Retinal pigment epithelial cell (primary cell): ENCODE measurements around the gene ARHGAP31.

ENCODE experiments used
- DNase-seq: peaks from one replicate; pipeline ENCODE4 v3.0.0-alpha.2; 2010; ENCODE audit warnings: low read depth
- H3K4me3 ChIP-seq: 2 replicates; pipeline ENCODE4 v1.5.1; 2011; ENCODE audit warnings: mild to moderate bottlenecking, low read length, control low read depth, moderate library complexity
- TF ChIP-seq, protein P1 (sequence below): conservative IDR thresholded peaks from 2 replicates; pipeline ENCODE4 v1.5.1; 2011; ENCODE audit warnings: low read depth, low read length, control low read depth, inconsistent platforms

Gene ARHGAP31

DNA sequence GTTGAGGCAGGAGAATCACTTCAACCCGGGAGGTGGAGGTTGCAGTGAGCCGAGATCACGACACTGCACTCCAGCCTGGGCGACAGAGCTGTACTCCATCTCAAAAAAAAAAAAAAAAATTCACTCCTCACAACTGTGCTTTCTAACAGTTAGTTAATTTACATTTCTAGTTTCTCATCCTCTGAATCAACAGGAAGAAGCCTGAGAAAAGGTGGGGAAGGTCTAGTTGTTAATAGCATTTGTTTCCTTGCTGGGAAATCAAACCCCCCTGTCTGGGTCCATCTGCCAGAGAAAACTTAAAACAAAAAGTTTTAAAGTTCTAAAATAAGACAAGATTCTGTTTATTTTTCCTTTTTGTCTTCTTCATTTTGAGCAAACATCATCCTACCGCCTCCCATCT, 106.9 kb downstream of the ARHGAP31 start:
- TF ChIP-seq, protein P1, sequence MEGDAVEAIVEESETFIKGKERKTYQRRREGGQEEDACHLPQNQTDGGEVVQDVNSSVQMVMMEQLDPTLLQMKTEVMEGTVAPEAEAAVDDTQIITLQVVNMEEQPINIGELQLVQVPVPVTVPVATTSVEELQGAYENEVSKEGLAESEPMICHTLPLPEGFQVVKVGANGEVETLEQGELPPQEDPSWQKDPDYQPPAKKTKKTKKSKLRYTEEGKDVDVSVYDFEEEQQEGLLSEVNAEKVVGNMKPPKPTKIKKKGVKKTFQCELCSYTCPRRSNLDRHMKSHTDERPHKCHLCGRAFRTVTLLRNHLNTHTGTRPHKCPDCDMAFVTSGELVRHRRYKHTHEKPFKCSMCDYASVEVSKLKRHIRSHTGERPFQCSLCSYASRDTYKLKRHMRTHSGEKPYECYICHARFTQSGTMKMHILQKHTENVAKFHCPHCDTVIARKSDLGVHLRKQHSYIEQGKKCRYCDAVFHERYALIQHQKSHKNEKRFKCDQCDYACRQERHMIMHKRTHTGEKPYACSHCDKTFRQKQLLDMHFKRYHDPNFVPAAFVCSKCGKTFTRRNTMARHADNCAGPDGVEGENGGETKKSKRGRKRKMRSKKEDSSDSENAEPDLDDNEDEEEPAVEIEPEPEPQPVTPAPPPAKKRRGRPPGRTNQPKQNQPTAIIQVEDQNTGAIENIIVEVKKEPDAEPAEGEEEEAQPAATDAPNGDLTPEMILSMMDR, result no peak
- H3K4me3 ChIP-seq, result no peak overlapping the region
- DNase-seq, result no peak

DNA sequence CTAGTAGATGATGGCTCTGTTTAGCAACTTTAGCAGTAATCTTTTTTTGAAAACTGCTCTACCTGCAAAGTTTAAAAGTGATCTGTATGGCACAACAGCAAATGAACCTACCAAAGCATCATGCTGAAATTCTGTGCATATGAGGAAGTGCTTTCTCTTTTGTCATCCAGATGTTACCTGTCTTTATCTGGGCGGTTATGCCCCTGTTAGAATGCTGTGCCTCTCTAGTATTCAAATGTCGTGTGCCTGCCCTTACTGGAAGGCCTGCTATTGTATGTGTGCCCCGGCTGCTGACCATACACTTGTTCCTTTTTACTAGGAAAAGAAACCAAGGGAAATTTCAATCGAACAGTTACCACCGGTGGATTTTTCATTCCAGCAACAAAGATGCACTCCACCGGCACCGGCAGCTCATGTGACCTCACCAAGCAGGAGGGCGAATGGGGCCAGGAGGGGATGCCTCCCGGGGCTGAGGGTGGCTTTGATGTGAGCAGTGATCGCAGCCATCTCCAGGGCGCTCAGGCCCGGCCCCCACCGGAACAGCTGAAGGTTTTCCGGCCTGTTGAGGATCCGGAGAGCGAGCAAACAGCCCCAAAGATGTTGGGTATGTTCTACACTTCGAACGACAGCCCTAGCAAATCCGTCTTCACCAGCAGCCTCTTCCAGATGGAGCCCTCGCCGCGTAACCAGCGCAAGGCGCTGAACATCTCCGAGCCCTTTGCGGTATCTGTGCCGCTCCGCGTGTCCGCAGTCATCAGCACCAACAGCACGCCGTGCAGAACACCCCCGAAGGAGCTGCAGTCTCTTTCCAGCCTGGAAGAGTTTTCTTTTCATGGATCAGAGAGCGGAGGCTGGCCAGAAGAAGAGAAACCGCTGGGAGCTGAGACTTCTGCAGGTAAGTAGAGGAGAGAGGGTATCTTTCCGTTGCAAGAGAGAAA, 107.6 kb downstream of the ARHGAP31 start:
- H3K4me3 ChIP-seq, result peak overlapping the region; percentile 19
- no peak for DNase-seq
- TF ChIP-seq, protein P1, result no peak

DNA sequence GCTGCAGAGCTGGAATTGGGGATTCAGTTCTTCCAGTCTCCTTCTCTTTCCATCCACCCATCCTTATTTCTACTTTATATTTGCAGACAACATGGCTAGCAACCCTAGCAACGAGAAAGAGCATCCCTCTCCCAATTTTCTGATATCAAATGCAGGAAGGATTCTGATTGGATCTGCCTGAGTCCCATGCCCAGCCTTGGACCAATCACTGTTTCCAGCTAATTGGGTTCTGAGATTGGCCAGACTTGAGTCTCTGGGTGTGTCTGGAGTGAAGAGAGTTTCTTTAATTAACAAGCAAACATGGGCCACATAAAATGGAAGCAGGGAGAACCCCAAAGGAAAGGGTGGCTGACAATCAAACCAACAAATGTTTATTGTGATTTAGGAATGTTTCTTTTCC, 108.6 kb downstream of the ARHGAP31 start:
- H3K4me3 ChIP-seq, result no peak overlapping the region
- no peak for DNase-seq
- TF ChIP-seq, protein P1, result no peak

DNA sequence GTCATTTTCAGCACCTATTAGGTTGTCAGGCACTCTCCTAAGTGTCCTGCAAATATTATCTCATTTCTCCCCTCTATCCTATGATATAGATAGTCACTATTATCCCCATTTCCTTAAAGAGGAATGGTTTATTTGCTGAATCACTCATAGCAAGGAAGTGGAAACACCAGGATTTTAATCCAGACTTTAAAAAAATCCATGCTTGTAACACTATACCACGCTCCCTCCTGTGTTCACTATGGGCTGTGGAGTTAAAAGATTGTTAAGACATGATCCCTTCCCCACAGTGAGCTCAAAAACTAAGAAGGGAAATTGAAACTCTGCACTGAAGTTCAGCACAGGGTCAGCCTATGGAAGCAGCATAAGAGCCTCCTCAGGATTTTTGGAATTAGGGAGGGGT, 109.0 kb downstream of the ARHGAP31 start:
- TF ChIP-seq, protein P1, result no peak
- H3K4me3 ChIP-seq, result no peak overlapping the region
- no peak for DNase-seq

DNA sequence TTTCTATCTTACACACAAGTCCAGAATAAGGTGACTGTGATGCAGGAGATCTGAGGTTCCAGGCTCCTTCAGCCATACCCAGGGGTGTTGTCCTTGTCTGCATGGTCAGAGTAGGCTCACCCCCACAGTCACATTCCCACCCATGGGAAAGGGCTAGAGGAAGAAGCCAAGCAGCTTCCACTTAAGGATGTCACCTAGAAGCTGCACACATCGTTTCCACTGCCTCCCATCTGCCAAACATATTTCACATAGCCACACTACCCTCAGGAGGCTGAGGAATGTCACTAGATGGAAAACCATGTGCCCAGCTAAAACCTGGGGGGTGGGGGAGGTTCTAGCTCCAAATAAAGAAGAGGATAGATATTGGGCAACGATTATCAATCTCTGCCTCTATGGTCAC, 111.1 kb downstream of the ARHGAP31 start:
- no peak for DNase-seq
- TF ChIP-seq, protein P1, result no peak
- no peak overlapping the region for H3K4me3 ChIP-seq

DNA sequence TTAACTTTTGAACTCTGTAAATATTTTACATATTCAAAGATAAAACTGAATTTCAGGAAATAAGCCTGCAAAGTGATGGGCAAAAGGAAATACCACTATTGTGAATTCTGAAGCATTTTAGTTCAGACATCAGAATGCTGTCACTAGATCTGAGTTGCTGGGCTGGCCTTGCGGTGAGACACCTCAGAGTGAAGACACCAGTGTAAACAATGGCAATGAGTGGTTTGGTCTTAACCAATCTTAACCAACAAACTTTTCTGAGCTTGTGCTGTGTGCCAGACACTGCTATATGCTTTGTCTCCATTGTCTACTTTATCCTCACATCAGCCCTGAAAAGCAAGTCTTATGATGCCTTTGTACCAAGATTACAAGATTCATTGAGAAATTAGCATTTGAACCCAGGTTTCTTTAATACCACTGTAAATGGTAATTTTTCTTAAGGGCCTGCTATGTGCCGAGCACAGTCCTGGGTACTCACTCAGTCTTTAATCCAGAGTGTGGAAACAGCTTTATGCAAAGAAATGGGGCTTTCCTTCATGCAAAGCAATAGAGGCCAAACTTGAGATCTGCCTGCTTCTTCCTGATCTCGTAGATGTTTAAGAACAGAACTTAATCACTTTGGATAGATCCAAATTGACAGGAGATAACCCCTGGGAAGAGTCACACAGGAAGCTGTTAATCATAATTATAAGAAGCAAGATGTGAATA, 114.2 kb downstream of the ARHGAP31 start:
- no peak overlapping the region for H3K4me3 ChIP-seq
- DNase-seq, result no peak
- TF ChIP-seq, protein P1, result no peak
